ENCODE measurements around the gene COL5A2.

- TF ChIP-seq TAF1 (IDR thresholded peaks at IDR 0.05; ENCODE audit: borderline replicate concordance, low read depth, low read length) (no peak), POLR2A (IDR thresholded peaks at IDR 0.05; ENCODE audit: low read depth, low read length) (no peak), POLR2AphosphoS5 (IDR thresholded peaks at IDR 0.05; ENCODE audit: low read depth, low read length) (no peak)
These were observed 38.0 kb upstream of the COL5A2 start for GRCh38 chr2:189217541-189217940.

Measured in GM12892 (cell line).